CD1c-positive myeloid dendritic cell (primary cell): ENCODE results near the gene PPIL1.
"Not testable (repeated sequence)": the region's sequence is repeated elsewhere in the genome, so short reads cannot be mapped to it uniquely, and the experiment has no call there.

Experiments
- DNase-seq: peaks from one replicate; pipeline ENCODE4 v3.0.0-alpha.2; 2016; ENCODE audit errors: extremely low spot score

Gene PPIL1

DNA sequence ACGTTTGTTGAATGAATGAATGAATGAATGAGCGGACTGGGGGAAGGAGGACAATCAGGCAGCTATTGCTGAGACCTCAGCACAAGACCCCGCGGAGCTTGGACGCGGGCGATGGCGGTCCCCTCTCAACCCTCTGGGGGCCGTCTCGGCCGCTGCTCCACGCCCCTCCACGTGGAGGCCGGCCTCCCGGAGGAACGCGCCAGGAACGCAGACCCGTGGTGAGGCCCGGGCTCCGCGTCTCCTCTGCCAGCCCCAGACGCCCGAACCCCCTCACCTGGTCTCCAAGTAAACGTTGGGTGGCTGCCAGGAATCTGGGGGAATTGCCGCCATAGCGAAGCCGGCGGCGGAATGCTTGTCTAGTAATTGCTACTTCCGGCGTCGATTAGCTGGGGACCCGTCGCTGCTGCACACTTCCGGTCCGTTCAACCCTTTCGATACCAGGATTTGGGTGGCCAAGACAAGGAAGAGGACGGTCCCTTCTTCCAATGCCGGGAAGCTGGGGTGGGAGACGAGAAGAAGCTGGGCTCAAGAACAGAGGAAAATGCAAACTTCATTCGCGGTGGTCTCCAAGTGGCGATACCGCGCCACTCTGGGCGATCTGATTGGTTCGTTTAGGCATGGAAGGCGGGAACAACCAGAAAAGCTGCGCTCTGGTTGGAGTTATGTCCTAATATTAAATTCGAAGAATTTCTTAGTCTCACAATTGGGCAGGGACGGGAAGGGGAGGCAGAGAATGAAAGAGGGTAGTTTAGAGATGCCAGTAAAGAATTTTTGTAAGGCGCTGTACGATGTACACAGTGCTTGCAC is at the start of gene PPIL1:
TSS of gene PPIL1 (minus strand) at position 361 of the 807 bp plus-strand sequence. CDS start at position 330, 31 bp downstream.
- peak; percentile 91 for DNase-seq

DNA sequence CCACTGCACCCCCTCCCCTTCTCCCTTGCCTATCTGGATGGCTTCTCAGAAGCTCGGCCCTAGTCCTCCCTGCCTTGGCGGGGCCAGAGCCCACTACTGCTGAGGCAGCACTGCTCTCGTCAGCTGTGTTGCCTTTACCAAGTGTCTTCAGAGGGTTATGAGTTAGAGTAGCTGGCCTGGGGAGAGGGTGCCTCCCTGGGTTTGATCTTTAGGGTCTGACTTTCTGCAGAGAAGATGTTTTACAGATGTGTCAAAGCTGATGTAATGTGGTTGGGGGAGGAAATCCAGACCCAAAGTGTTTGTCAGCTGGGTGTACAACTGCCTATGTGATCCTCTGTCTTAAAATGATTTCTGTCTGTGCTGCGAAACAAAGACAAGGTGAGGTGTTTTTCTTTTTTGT is 49.5 kb upstream of the PPIL1 start:
- DNase-seq = no peak

DNA sequence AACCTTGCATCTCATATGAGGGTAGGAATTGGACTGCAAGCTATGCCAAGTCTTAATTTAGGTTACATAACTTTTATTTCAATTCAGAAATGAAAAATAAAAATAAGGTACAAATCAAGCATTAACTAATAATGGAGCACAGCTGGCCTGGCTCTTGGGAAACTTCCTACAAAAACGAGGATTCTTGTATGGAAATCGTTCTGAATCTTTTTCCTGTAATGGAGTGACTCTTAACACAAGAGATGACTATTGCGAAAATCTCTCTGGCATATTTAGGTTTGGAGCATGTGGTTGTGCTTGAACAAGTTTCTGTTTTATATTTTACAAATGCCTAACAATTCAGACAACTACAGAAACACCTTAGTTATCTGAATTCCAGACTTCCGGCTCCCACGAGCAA is 45.9 kb upstream of the PPIL1 start:
- DNase-seq = no peak

DNA sequence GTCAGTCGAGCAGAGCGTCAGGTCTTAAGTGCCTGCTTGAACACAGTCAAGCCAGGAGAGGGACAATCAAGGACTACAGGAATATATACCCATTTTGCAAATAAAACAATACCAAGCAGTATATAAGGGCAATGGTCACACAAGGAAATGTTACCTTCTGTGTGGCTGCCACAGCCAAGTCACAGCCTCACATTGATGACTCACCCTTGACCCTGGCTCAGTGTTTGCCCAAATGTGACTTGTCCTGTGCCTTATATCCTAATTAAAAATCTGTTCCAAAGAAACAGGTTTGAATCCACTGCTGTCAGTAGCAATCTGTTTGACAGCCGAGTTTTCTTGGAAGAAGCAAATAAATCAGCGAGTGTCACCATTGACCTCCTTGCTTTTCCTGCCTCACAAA is 45.4 kb upstream of the PPIL1 start:
- no peak for DNase-seq

DNA sequence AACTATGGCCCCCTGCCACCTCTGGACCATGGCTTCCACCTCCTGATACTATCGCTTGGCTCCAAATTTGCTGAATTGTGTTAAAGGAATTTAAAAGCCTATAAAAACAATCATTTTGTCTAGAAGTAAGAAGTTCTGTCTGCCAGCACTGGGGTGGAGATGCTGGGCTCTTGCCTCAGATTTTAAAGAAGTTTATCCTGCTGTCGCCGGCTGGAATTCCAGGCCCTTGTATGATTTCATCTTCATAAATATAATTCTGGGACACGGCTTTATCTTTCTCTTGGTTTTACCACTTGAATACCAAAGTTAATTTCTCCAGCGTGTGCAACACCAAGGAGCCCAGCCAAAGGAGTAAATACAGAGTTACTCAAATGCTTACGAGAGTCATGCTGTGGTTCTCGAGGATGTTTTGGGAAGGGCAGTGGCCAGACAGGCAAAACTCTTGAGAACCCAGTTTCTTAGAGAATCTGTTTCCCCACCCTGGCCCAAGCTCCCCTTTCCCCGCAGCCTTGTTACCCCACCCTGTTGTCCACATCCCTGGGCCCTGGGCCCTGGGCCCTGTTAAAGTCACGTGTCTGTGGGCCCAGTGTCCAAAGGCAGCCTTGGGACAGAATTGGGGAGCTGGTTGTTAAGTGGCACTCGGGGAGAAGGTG is 43.1 kb upstream of the PPIL1 start:
- no peak for DNase-seq

DNA sequence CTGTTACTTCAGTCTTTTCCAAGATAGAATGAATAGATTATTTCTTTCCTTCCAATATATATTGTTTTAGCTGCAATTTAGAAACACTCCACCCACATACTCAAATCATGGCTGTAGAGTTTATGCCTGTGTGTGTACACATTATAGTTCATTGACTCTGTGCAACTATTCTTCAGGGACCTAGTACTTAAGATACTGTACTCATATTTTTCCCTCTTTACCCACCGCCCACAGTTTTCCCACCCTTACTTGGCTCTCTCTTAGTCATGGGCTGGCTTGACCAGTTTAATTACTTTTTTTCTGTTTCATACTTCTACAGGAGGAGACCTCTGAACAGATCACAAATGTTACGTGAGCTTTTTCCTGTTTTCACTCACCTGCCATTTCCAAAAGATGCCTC is 41.5 kb upstream of the PPIL1 start:
- no peak for DNase-seq

DNA sequence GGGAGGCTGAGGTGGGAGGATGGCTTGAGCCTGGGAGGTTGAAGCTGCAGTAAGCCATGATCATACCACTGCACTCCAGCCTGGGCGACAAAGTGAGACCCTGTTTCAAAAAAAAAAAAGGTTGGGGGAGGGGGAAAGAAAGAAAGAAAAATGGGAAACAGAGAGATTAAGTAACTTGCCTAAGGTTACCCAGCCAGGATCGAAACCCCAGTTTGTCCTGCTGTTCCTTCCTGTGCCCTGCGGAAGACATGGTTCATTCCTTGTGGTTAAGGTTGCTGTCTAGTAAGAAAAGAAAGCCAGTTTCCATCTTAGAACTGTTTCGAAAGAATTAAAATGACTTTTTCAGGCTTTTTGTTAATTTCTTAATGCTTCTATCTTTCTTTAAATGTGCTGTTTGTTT is 41.0 kb upstream of the PPIL1 start:
- DNase-seq = no peak

DNA sequence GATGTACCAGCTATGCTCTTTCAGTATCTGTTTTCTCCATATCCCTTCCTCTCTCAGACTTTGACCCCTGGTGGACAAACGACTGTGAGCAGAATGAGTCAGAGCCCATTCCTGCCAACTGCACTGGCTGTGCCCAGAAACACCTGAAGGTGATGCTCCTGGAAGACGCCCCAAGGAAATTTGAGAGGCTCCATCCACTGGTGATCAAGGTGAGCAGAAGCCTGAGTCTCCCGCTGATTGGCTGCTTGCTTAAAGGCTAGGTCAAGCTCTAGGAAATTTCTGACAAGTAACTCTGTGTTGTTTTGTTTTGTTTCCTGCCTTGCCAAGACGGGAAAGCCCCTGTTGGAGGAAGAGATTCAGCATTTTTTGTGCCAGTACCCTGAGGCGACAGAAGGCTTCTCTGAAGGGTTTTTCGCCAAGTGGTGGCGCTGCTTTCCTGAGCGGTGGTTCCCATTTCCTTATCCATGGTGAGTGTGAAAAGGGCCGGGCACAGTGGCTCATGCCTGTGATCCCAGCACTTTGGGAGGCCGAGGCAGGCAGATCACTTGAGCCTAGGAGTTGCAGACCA is 39.7 kb upstream of the PPIL1 start:
- DNase-seq = peak; percentile 6

DNA sequence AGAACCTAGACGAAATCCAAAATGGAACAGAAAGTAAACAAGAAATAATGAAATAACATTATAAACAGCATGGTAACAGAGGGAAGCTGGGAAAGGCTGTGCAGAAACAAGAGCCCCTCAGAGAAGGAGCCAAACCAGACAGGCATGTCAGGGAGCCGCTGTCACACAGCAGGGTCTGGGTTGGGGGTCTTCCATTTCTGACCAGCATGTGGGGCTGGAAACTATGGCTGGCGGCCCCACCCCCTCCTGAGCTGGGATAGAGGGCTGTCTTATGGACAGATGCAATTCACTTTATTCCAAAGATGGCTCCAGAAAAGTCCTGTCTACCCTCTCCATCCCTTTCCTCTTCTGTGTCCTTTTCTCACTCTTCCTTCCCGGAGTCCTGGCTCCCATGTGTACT is 38.5 kb upstream of the PPIL1 start:
- DNase-seq = no peak

DNA sequence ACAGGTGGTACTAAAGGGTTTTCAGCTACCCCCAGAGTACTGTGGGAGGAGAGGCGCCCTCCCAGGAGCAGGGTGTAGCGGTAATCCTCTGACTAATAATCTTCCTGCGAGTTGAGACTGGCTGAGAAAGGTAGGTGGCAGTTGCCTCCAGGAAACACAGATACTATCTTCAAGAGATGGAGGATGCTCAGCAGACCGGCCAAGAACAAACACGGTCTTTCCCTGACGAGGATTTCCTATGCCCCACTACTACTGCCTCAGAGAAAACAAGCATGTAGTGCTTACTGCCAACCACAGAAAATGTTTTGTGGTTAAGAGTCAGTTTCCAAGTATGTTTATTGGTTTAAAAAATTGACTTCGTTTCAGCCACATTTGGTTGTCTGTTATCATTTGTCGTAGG is 38.0 kb upstream of the PPIL1 start:
- DNase-seq = peak; percentile 3

DNA sequence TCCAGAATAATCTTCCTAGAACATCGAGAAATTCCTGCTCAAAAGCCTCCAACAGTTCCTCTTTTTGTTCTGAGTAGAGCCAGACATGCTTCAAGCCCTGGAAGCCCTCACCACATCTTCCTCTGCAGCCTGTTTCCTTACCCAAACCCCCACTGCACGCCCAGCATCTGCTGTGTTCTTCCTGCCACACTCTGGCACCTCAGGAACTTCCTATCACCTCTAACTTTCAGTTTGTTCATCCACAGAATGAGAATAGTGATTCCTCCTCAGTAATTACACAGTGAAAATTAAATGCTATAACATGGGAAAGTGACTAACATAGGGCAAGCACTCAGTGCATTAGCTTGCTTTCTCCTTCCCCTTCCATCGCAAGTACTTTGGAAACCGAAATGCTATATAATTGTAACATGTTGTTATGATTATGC is 37.4 kb upstream of the PPIL1 start:
- peak; percentile 33 for DNase-seq

DNA sequence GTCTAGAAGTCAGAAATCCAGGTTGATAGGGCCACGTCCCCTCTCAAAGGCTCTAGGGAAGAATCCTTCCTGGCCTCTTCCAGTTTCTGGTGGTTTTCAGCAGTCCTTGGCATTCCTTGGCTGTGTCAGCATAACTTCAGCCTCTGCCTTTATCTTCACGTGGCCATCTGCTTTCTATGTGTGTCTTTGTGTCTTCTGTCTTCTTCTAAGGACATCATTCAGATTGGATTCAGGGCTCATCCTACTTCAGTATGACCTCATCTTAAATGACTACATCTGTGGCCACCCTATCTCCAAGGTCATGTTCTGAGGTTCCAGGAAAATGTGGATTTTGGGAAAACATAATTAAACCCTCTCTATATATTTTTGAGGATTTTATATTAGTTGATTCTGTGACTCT is 34.1 kb upstream of the PPIL1 start:
- DNase-seq = no peak

DNA sequence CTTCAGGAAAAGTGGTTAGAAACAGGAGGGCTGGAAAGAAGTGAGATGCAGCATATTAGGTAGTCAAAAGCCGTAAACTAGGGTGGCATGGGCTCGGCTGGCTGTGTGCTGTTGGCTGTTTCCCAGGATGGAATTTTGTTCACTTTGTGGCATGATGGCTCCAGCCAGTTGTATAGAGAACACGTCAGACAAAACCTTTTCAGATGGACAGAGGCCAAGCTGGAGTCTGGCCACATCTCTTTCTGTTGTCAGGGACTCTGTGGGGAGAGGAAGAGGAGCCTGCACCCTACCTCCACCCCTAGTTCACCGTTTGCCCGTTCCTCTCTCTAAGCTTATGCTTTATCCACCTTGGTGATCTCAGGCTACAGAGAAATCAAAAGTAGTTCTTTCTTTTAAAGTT is 33.2 kb upstream of the PPIL1 start:
- no peak for DNase-seq

DNA sequence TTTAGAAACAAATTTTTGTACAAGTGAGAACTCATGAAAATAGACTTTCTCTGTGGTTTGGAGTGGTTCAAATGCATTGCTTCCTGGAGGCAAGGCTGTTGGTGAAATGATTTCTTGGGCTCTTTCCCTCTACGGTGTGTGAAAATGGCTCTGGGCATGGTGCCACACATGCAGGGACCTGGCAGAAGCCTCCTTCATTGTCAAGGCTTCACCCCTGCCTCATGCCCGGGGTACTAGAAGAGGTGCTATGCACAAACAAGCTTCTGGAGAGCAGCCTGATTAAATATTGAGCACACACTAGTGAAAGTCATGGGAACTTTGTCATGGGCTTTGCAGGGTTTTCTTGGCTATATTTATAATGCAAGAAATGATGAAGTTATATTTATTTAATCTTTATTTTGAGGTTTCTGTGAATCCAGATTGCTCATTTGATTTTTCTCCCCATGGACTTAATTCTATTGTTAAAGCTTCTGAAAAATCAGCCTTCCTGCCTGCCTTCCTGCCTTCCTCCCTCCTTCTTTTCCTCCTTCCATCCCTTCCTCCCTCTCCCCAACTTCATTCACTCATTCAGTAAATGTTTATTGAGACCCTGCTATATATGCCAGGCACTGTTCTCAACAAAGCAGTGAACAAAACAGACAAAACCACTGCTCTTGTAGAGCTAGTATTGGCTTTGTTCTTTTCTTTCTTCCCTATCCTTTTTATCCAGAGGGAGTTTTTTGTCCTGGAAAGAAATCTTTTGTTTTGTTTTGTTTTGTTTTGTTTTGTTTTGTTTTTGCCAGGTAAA is 32.1 kb upstream of the PPIL1 start:
- DNase-seq = no peak

DNA sequence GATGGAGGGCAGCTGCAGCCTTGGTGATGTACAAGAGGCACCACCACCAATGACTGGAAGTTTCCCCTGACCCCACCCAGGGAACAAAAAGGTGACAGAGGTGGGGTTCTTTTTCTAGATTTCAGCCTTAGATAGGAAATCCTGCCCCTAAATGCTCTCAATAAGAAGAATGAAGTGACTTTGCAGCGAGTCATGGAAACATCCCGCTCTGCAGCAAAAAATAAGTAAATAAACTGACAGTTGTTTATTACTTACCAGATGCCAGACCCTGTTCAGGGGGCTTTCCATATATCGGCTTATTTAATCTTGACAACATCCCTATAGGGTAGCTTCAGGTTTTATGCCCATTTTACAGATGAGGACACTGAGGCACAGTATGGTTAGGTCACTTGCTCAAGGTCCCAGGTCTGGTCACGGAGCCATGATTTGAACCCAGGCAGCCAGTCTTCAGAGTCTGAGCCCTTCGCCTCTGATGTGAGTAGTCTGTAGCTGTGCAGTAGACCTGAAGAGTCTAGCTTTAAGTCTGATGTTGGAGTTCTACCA is 30.3 kb upstream of the PPIL1 start:
- DNase-seq = no peak

DNA sequence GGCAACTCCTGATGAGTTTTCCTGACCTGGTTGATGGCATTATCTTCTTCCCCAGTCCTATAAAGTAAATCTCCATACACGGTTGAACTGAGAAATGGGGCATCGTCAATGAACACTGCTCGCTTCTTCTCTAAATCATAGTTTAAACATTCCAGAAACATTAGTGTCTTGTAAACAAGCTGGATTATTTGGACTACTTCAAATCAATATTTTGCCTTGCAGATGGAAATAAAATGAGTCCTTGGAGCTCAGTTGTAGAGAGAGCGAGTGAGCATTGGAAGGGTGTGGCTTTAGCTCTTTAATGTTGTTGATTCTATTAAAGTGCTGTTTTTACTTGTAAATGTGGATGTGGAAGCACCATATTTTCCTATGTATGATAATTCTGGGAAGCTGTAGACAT is 29.5 kb upstream of the PPIL1 start:
- DNase-seq = no peak

DNA sequence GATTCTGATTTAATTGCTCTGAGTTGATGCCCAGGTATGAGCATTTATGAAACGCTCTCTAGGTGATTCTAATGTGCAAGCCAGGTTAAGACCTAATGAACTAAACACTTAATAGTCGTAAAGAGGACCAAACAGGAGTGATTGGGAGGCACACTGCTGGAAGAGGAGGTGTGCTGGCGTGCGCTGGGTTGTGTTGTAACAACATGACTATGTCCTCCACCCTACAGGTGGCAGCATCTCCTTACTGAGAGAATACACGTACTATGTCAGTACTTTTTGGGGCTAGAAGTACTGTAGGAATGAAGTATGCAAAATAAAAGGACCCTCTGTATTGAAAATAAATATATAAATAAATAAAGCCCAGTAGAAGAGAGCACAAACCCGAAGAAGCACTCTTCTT is 23.0 kb upstream of the PPIL1 start:
- no peak for DNase-seq

DNA sequence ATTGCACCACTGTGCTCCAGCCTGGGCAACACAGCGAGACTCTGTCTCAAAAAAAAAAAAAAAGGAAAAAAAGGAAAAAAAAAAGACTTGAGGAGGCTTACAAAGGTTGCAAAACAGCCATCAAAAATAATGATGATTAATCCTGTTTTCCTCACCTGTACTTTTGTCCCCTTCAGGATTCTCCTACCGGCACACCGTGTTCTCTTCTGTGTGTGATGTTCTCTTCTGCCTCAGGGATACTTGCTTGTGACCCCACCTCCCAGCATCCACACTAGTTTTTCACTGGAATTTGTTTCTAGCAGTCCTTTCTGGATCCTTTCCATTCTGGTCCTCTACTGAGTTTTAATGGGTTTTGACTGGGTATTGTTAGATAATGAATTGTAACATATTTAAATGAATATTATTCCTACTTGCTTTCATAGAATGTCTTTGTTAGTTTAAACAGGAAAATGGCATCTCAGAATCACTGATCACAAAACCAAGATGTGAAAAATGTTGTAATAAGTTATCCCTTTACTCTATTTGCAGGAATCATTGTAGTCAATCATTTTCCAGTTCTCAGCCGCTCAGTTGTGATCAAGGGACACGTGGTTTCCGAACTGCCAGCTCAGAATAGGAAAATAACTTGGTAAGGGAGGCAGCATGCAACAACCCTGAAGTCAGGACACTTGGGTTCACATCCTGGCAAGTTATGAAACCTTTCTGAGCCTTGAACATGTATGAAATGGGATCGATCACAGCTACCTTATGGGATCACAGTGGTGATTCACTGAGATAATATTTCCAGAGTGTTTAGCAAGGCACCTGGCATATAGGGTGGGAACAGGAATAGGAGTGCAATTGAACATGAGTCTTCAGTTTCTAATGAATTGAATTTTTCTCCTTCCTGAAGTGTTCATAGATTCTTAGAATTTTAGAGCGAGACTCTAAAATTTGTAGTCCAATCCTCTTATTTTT is 19.7 kb upstream of the PPIL1 start:
- no peak for DNase-seq

DNA sequence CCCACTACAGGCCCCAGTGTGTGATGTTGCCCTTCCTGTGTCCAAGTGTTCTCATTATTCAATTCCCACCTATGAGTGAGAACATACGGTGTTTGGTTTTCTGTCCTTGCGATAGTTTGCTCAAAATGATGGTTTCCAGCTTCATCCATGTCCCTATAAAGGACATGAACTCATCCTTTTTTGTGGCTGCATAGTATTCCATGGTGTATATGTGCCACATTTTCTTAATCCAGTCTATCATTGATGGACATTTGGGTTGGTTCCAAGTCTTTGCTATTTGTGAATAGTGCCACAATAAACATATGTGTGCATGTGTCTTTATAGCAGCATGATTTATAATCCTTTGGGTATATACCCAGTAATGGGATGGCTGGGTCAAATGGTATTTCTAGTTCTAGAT is 16.6 kb upstream of the PPIL1 start:
- DNase-seq = not testable (repeated sequence)

DNA sequence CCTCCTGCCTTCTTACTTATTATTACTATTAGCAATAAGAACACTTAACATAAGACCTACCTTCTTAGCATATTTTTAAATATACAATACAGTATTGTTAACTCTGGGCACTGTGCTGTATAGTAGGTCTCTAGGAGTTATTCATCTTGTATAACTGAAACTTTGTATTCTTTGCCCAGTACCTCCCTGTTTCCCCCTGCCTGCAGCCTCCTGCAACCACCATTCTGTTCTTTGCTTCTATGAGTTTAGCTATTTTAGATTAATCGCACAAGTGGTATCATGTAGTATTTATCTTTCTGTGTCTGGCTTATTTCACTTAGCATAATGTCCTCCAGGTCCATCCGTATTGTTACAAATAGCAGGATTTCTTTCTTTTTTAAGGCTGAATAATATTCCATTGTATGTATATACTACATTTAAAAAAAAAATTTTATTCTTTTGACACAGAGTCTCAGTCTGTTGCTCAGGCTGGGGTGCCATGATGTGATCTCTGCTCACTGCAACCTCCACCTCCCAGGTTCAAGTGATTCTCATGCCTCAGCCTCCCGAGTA is 15.6 kb upstream of the PPIL1 start:
- no peak for DNase-seq
